ENCODE measurements around the gene EXOSC6.
"Not testable (repeated sequence)": the region's sequence is repeated elsewhere in the genome, so short reads cannot be mapped to it uniquely, and the experiment has no call there.

Gene EXOSC6

GRCh38 chr16:70200063-70200462 lies 51.7 kb downstream of the EXOSC6 start:
- H3K9me3 ChIP-seq; DNase-seq; H3K4me3 ChIP-seq (ENCODE audit: low read depth, low read length); H3K27me3 ChIP-seq; H3K4me1 ChIP-seq; H3K36me3 ChIP-seq: not testable (repeated sequence)

DNA sequence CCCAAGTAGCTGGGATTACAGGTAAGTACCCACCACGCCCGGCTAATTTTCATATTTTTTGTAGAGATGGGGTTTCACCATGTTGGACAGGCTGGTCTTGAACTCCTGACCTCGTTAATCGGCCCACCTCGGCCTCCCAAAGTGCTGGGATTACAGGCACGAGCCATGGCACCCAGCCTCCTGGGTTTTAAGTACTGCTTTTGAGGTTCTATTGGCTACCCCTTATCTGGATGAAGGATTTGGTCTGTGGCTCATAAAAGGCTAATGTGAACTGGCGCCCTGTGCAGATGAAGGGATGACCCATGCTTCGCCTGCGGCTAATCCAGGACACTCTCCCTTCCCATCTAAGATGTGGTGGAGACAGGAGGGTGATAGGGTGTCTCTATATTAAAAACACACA lies 52.6 kb downstream of the EXOSC6 start:
- not testable (repeated sequence) for H3K4me3 ChIP-seq (ENCODE audit: low read depth, low read length); H3K27me3 ChIP-seq; DNase-seq; H3K4me1 ChIP-seq; H3K9me3 ChIP-seq; H3K36me3 ChIP-seq

- H3K9me3 ChIP-seq; H3K36me3 ChIP-seq; DNase-seq; H3K27me3 ChIP-seq; H3K4me3 ChIP-seq (ENCODE audit: low read depth, low read length); H3K4me1 ChIP-seq: not testable (repeated sequence)
Observed at GRCh38 chr16:70198666-70199065, 53.1 kb downstream of the EXOSC6 start.

DNA sequence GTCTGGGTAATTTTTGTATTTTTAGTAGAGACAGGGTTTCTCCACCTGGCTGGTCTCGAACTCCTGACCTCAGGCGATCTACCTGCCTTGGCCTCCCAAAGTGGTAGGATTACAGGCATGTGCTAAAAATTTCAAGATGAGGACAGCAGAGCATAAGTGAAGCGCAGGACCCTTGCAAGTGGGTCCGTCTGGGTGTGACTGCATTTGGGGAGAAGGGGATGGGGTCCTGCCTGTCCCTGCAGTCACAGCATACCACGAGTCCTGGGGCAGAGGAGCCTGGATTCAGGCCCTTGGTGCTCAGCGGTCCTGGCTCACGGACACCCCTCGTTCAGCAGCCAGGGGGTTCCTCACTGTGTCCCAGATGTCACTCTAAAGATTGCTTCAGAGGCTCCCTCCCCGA lies 53.5 kb downstream of the EXOSC6 start:
- not testable (repeated sequence) for DNase-seq; H3K36me3 ChIP-seq; H3K4me1 ChIP-seq; H3K9me3 ChIP-seq; H3K4me3 ChIP-seq (ENCODE audit: low read depth, low read length); H3K27me3 ChIP-seq

DNA sequence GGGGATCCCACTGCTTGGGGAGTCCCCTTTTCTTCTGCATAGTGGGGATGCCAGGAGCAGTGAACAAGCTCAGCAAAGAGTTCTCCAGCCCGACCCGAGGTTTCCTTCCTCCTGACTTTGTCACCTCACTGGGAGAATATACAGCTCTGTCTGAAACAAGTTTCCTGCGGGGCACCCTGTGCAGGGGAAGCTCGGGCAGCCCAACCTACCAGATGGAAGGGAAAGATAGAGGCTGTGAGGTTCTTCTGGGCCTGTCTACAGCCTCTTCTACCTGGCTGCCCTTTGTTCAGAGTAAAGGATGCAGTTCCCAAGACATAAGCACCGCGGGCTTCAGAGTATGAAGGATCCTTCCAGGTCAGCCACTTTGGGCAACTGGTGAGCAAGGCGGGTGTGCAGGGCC lies 54.1 kb downstream of the EXOSC6 start:
- H3K36me3 ChIP-seq; H3K27me3 ChIP-seq; H3K4me3 ChIP-seq (ENCODE audit: low read depth, low read length); H3K4me1 ChIP-seq; H3K9me3 ChIP-seq; DNase-seq: not testable (repeated sequence)

Data from BE2C (cell line).